ENCODE results near the gene CALHM2.

GRCh38 chr10:103474077-103474476 lies 21.9 kb upstream of the CALHM2 start:
- TF ChIP-seq CTCF (IDR thresholded peaks at IDR 0.05) (no peak), ZNF121 (CRISPR knock-in tag; IDR thresholded peaks at IDR 0.05) (no peak), USF2 (CRISPR knock-in tag; IDR thresholded peaks at IDR 0.05) (no peak), ATF3 (CRISPR knock-in tag; conservative IDR thresholded peaks at IDR 0.05) (no peak), TCF7 (CRISPR knock-in tag; IDR thresholded peaks at IDR 0.05; ENCODE audit: low read depth) (no peak), E2F5 (CRISPR knock-in tag; IDR thresholded peaks at IDR 0.05) (no peak), ZMAT4 (CRISPR knock-in tag; IDR thresholded peaks at IDR 0.05) (no peak)
